Large intestine (tissue), 3 donors: Measurements from ENCODE around the gene PPEF1. TPM values are rescaled to one million over a fixed set of nuclear protein-coding genes. Genes with fewer than 3 reads are reported as not detected.
"Not testable (repeated sequence)": the region's sequence is repeated elsewhere in the genome, so short reads cannot be mapped to it uniquely, and the experiment has no call there.

Experiments
- DNase-seq, 2 donors: peaks; one replicate each; pipeline versions ENCODE4 v3.0.0 to v3.0.0-alpha.2; 2013
- H3K27ac ChIP-seq: one replicate; pipeline ENCODE4 v1.5.1; 2013; ENCODE audit warnings: low read length
- H3K27me3 ChIP-seq: 2 replicates; pipeline ENCODE4 v1.6.1; 2013; ENCODE audit warnings: low read length; ENCODE audit not compliant: control insufficient read depth, insufficient read depth
- H3K36me3 ChIP-seq: 2 replicates; pipeline ENCODE4 v1.6.1; 2013; ENCODE audit warnings: low read length; ENCODE audit not compliant: control insufficient read depth, insufficient read depth
- H3K4me1 ChIP-seq: one replicate; pipeline ENCODE4 v1.6.1; 2013; ENCODE audit warnings: low read length; ENCODE audit not compliant: control insufficient read depth, insufficient read depth
- H3K4me3 ChIP-seq: one replicate; pipeline ENCODE4 v1.5.1; 2013; ENCODE audit warnings: low read length
- H3K9me3 ChIP-seq: one replicate; pipeline ENCODE4 v1.6.1; 2013; ENCODE audit warnings: mild to moderate bottlenecking, low read depth, low read length, moderate library complexity; ENCODE audit not compliant: control insufficient read depth
- WGBS: methylation state at CpG from one replicate; pipeline ENCODE4 v1.1.5; 2013; ENCODE audit warnings: low lambda C conversion rate; ENCODE audit not compliant: insufficient coverage; 5-methylcytosine and 5-hydroxymethylcytosine counted together
- polyA plus RNA-seq: library from polyadenylated mRNA; unstranded; fragments of 120-200 nt; gene quantifications from one replicate; pipeline ENCODE4 v1.2.1, GENCODE V29; 2013

PPEF1 gene
- polyA plus RNA-seq, 1 donor, result 1.7 TPM

- no peak overlapping the region for H3K4me3 ChIP-seq
- no peaks in the 10 kb centered on the region for H3K9me3 ChIP-seq
- no CpG with 5 or more reads among the region's 2 CpGs for WGBS
- no peak for DNase-seq
- H3K27me3 ChIP-seq, result no peaks in the 10 kb centered on the region
- no peaks in the 10 kb centered on the region for H3K4me1 ChIP-seq
- no peak overlapping the region for H3K27ac ChIP-seq
- no peaks in the 10 kb centered on the region for H3K36me3 ChIP-seq
Measured at GRCh38 chrX:18753631-18754030, 46.2 kb downstream of the PPEF1 start.

GRCh38 chrX:18755651-18756050 lies 48.2 kb downstream of the PPEF1 start:
- DNase-seq, result no peak
- Histone ChIP-seq H3K27me3 (no peaks in the 10 kb centered on the region), H3K36me3 (no peaks in the 10 kb centered on the region), H3K27ac (no peak overlapping the region), H3K4me3 (no peak overlapping the region), H3K9me3 (no peaks in the 10 kb centered on the region), H3K4me1 (no peaks in the 10 kb centered on the region)
- WGBS, result no CpG with 5 or more reads among the region's 4 CpGs

- Histone ChIP-seq H3K27me3 (no peaks in the 10 kb centered on the region), H3K36me3 (no peaks in the 10 kb centered on the region), H3K9me3 (no peaks in the 10 kb centered on the region), H3K4me1 (no peaks in the 10 kb centered on the region), H3K4me3 (no peak overlapping the region), H3K27ac (no peak overlapping the region)
- no peak for DNase-seq
- no CpG with 5 or more reads among the region's 11 CpGs for WGBS
Measured at GRCh38 chrX:18757956-18758932, 50.8 kb downstream of the PPEF1 start.

GRCh38 chrX:18761750-18762149 lies 54.3 kb downstream of the PPEF1 start:
- no peak overlapping the region for H3K27ac ChIP-seq
- H3K36me3 ChIP-seq, result no peaks in the 10 kb centered on the region
- H3K4me1 ChIP-seq, result no peaks in the 10 kb centered on the region
- H3K27me3 ChIP-seq, result no peaks in the 10 kb centered on the region
- DNase-seq, result no peak
- H3K9me3 ChIP-seq, result no peaks in the 10 kb centered on the region
- H3K4me3 ChIP-seq, result no peak overlapping the region
- 71% methylated on average over 1 of the region's 3 CpGs for WGBS

- not testable (repeated sequence) for H3K4me1 ChIP-seq, H3K27me3 ChIP-seq, H3K4me3 ChIP-seq, DNase-seq, H3K27ac ChIP-seq, H3K36me3 ChIP-seq, H3K9me3 ChIP-seq
- WGBS, result no CpG with 5 or more reads among the region's 3 CpGs
Measured at GRCh38 chrX:18763106-18763505, 55.7 kb downstream of the PPEF1 start.

- no CpG with 5 or more reads among the region's 1 CpG for WGBS
Measured at GRCh38 chrX:18769364-18769763, 61.9 kb downstream of the PPEF1 start.

GRCh38 chrX:18769812-18770573 lies 62.5 kb downstream of the PPEF1 start:
- no peaks in the 10 kb centered on the region for H3K27me3 ChIP-seq
- no peak overlapping the region for H3K4me3 ChIP-seq
- no CpG with 5 or more reads among the region's 7 CpGs for WGBS
- no peaks in the 10 kb centered on the region for H3K36me3 ChIP-seq
- H3K4me1 ChIP-seq, result no peaks in the 10 kb centered on the region
- H3K9me3 ChIP-seq, result no peaks in the 10 kb centered on the region
- peak in 1 of 2 donors; percentile 2 for DNase-seq
- no peak overlapping the region for H3K27ac ChIP-seq

More at GRCh38 chrX:18769364-18769763, 61.9 kb downstream of the PPEF1 start:
- Histone ChIP-seq H3K27me3 (no peaks in the 10 kb centered on the region), H3K9me3 (no peaks in the 10 kb centered on the region), H3K4me3 (no peak overlapping the region), H3K4me1 (no peaks in the 10 kb centered on the region), H3K36me3 (no peaks in the 10 kb centered on the region), H3K27ac (no peak overlapping the region)
- no peak for DNase-seq

GRCh38 chrX:18789916-18790315 lies 82.5 kb downstream of the PPEF1 start:
- Histone ChIP-seq H3K4me1 (no peaks in the 10 kb centered on the region), H3K27me3 (no peaks in the 10 kb centered on the region), H3K9me3 (no peaks in the 10 kb centered on the region), H3K4me3 (no peak overlapping the region), H3K36me3 (no peaks in the 10 kb centered on the region), H3K27ac (no peak overlapping the region)
- no peak for DNase-seq
- WGBS, result no CpG with 5 or more reads among the region's 1 CpG

GRCh38 chrX:18792828-18793227 lies 85.4 kb downstream of the PPEF1 start:
- H3K4me1 ChIP-seq, result no peaks in the 10 kb centered on the region
- H3K4me3 ChIP-seq, result no peak overlapping the region
- no peak overlapping the region for H3K27ac ChIP-seq
- no peaks in the 10 kb centered on the region for H3K27me3 ChIP-seq
- H3K9me3 ChIP-seq, result no peaks in the 10 kb centered on the region
- no peaks in the 10 kb centered on the region for H3K36me3 ChIP-seq
- no peak for DNase-seq

GRCh38 chrX:18793601-18794089 lies 86.2 kb downstream of the PPEF1 start:
- Histone ChIP-seq H3K27me3 (no peaks in the 10 kb centered on the region), H3K4me1 (no peaks in the 10 kb centered on the region), H3K27ac (no peak overlapping the region), H3K36me3 (no peaks in the 10 kb centered on the region), H3K9me3 (no peaks in the 10 kb centered on the region), H3K4me3 (no peak overlapping the region)
- WGBS, result no CpG with 5 or more reads among the region's 7 CpGs
- DNase-seq, result no peak
